PFSK-1 (cell line): Measurements from ENCODE around the gene GPR153.

Source experiments
- FOXP2 ChIP-seq: optimal IDR thresholded peaks from 2 replicates; pipeline ENCODE3; 2011; ENCODE audit warnings: borderline replicate concordance, control low read depth, inconsistent platforms; ENCODE audit not compliant: insufficient read depth; ENCODE audit errors: extremely low read length, extremely low read depth
- POLR2AphosphoS5 ChIP-seq: IDR thresholded peaks from 2 replicates; pipeline ENCODE4 v1.6.1; 2012; ENCODE audit warnings: low read depth, mild to moderate bottlenecking, control low read depth, low read length, moderate library complexity
- REST ChIP-seq, 2 experiments: IDR thresholded peaks; 2 replicates each; pipeline versions ENCODE4 v1.6.1 to v1.8.0; 2011 to 2012; ENCODE audit warnings: low read depth in 2 of 2, low read length in 2 of 2, control low read depth in 1 of 2, inconsistent platforms in 1 of 2, mild to moderate bottlenecking in 1 of 2, moderate library complexity in 1 of 2; ENCODE audit not compliant: insufficient read depth in 1 of 2
- SIN3A ChIP-seq: IDR thresholded peaks from 2 replicates; pipeline ENCODE4 v1.6.1; 2012; ENCODE audit warnings: mild to moderate bottlenecking, low read length, moderate library complexity, borderline replicate concordance; ENCODE audit not compliant: insufficient read depth
- TAF1 ChIP-seq: IDR thresholded peaks from 2 replicates; pipeline ENCODE4 v1.6.1; 2012; ENCODE audit warnings: low read length, control low read depth, borderline replicate concordance; ENCODE audit not compliant: insufficient read depth

GPR153 gene

GRCh38 chr1:6292102-6292501, 31.2 kb upstream of the GPR153 start:
- TF ChIP-seq TAF1 (no peak), SIN3A (no peak), POLR2AphosphoS5 (no peak), REST (IDR thresholded peaks at IDR 0.05; ENCODE audit: insufficient read depth in 1 of 2, low read depth in 2 of 2, low read length in 2 of 2) (no peak), FOXP2 (no peak)

GRCh38 chr1:6288665-6289064, 27.8 kb upstream of the GPR153 start:
- TF ChIP-seq POLR2AphosphoS5 (no peak), SIN3A (no peak)

- no peak for TF ChIP-seq POLR2AphosphoS5
These were observed 27.1 kb upstream of the GPR153 start for GRCh38 chr1:6288026-6288425.

- no peak for TF ChIP-seq POLR2AphosphoS5
- no peak for TF ChIP-seq SIN3A
- TF ChIP-seq FOXP2: no peak
- TF ChIP-seq REST (IDR thresholded peaks at IDR 0.05; ENCODE audit: insufficient read depth in 1 of 2, low read depth in 2 of 2, low read length in 2 of 2): no peak
- no peak for TF ChIP-seq TAF1
These were observed 26.6 kb upstream of the GPR153 start for GRCh38 chr1:6287431-6287886.

- TF ChIP-seq SIN3A (no peak), FOXP2 (no peak), POLR2AphosphoS5 (no peak), REST (IDR thresholded peaks at IDR 0.05; ENCODE audit: insufficient read depth in 1 of 2, low read depth in 2 of 2, low read length in 2 of 2) (no peak), TAF1 (no peak)
These were observed 26.1 kb upstream of the GPR153 start for GRCh38 chr1:6287029-6287428.

- TF ChIP-seq REST (IDR thresholded peaks at IDR 0.05; ENCODE audit: insufficient read depth in 1 of 2, low read depth in 2 of 2, low read length in 2 of 2): no peak
These were observed 25.4 kb upstream of the GPR153 start for GRCh38 chr1:6286266-6286665.
